ENCODE results near the gene PHOSPHO2.
"Not testable (repeated sequence)": the region's sequence is repeated elsewhere in the genome, so short reads cannot be mapped to it uniquely, and the experiment has no call there.

The PHOSPHO2 gene

GRCh38 chr2:169696381-169696780 lies 2.1 kb downstream of the PHOSPHO2 start:
- DNase-seq (ENCODE audit: insufficient read length, low spot score), result no peak
- TF ChIP-seq POLR2A (IDR thresholded peaks at IDR 0.05; ENCODE audit: low read depth, low read length), result no peak
- FAIRE-seq, result no peak

- not testable (repeated sequence) for DNase-seq (ENCODE audit: insufficient read length, low spot score); FAIRE-seq
Measured at GRCh38 chr2:169699173-169699572, 4.9 kb downstream of the PHOSPHO2 start.

GRCh38 chr2:169702996-169703395 lies 8.7 kb downstream of the PHOSPHO2 start:
- TF ChIP-seq POLR2A (IDR thresholded peaks at IDR 0.05; ENCODE audit: low read depth, low read length), result no peak
- FAIRE-seq (no peak), DNase-seq (ENCODE audit: insufficient read length, low spot score) (no peak)

- DNase-seq (ENCODE audit: insufficient read length, low spot score) (no peak), FAIRE-seq (no peak)
- TF ChIP-seq POLR2A (IDR thresholded peaks at IDR 0.05; ENCODE audit: low read depth, low read length), result no peak
Measured at GRCh38 chr2:169704160-169704708, 10.0 kb downstream of the PHOSPHO2 start.

- TF ChIP-seq POLR2A (IDR thresholded peaks at IDR 0.05; ENCODE audit: low read depth, low read length), result no peak
- FAIRE-seq, result no peak
- no peak for DNase-seq (ENCODE audit: insufficient read length, low spot score)
Measured at GRCh38 chr2:169705927-169706326, 11.7 kb downstream of the PHOSPHO2 start.

- FAIRE-seq (no peak), DNase-seq (ENCODE audit: insufficient read length, low spot score) (no peak)
- no peak for TF ChIP-seq POLR2A (IDR thresholded peaks at IDR 0.05; ENCODE audit: low read depth, low read length)
Measured at GRCh38 chr2:169707626-169708025, 13.4 kb downstream of the PHOSPHO2 start.

GRCh38 chr2:169709331-169709730 lies 15.1 kb downstream of the PHOSPHO2 start:
- no peak for DNase-seq (ENCODE audit: insufficient read length, low spot score)
- no peak for TF ChIP-seq POLR2A (IDR thresholded peaks at IDR 0.05; ENCODE audit: low read depth, low read length)
- no peak for FAIRE-seq

GRCh38 chr2:169709981-169710380 lies 15.7 kb downstream of the PHOSPHO2 start:
- TF ChIP-seq POLR2A (IDR thresholded peaks at IDR 0.05; ENCODE audit: low read depth, low read length), result no peak
- DNase-seq (ENCODE audit: insufficient read length, low spot score), result no peak
- FAIRE-seq, result no peak

- FAIRE-seq, result no peak
- no peak for DNase-seq (ENCODE audit: insufficient read length, low spot score)
- no peak for TF ChIP-seq POLR2A (IDR thresholded peaks at IDR 0.05; ENCODE audit: low read depth, low read length)
Measured at GRCh38 chr2:169711751-169712509, 17.7 kb downstream of the PHOSPHO2 start.

- DNase-seq (ENCODE audit: insufficient read length, low spot score), result no peak
- no peak for FAIRE-seq
- TF ChIP-seq POLR2A (IDR thresholded peaks at IDR 0.05; ENCODE audit: low read depth, low read length), result no peak
Measured at GRCh38 chr2:169712791-169713227, 18.5 kb downstream of the PHOSPHO2 start.

GRCh38 chr2:169713331-169713730 lies 19.1 kb downstream of the PHOSPHO2 start:
- no peak for TF ChIP-seq POLR2A (IDR thresholded peaks at IDR 0.05; ENCODE audit: low read depth, low read length)
- no peak for FAIRE-seq
- no peak for DNase-seq (ENCODE audit: insufficient read length, low spot score)

GRCh38 chr2:169714699-169715098 lies 20.4 kb downstream of the PHOSPHO2 start:
- TF ChIP-seq POLR2A (IDR thresholded peaks at IDR 0.05; ENCODE audit: low read depth, low read length), result no peak
- FAIRE-seq (no peak), DNase-seq (ENCODE audit: insufficient read length, low spot score) (no peak)

- no peak for FAIRE-seq
Measured at GRCh38 chr2:169715379-169716237, 21.3 kb downstream of the PHOSPHO2 start.

GRCh38 chr2:169716238-169716886 lies 22.1 kb downstream of the PHOSPHO2 start:
- no peak for TF ChIP-seq POLR2A (IDR thresholded peaks at IDR 0.05; ENCODE audit: low read depth, low read length)
- no peak for FAIRE-seq
- DNase-seq (ENCODE audit: insufficient read length, low spot score), result no peak

More at GRCh38 chr2:169715379-169716237, 21.3 kb downstream of the PHOSPHO2 start:
- no peak for DNase-seq (ENCODE audit: insufficient read length, low spot score)
- TF ChIP-seq POLR2A (IDR thresholded peaks at IDR 0.05; ENCODE audit: low read depth, low read length), result no peak

Data from H54 (cell line).